Measurements from ENCODE around the gene SF3B5.
"Not testable (repeated sequence)": the region's sequence is repeated elsewhere in the genome, so short reads cannot be mapped to it uniquely, and the experiment has no call there.

SF3B5 gene

DNA sequence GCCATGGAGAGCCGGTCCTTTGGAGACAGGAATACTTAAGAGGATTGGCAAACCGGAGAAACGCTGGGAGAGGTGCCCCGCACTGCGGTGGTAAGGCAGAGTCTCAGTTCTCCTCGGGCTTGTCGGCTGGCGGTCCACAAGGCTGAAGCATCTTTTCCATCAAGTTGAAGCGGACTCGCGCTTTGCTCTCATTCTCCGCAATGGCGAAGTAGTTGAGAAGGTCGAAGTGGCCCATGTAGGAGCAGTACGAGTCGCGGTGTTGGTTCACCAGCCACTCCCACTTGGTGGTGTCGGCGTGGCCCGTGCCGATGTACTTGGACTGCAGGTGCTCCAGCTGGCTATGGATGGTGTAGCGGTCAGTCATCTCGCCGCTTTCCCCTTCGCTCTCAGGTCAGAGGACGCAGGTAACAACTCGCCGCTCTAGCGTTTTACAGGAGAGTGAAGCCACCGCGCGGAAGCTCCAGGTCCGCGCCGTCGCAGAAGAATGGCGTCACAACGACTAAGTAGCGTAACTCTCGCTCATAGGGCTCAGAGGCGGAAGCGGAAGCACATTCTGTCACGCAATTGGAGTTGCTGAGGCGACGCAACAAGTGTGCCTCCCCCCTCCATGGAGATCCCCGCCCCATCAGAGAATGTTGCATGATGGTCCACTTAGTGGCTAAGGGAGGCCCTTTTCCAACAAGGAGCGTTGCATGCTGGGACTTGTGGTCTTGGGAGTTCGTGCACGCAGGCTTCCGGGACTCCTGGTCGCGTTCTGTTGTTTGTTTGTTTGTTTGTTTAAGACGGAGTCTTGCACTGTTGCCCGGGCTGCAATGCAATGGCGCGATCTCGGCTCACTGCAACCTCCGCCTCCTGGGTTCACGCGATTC is at the start of gene SF3B5:
TSS of gene SF3B5 (minus strand) at position 440 of the 869 bp plus-strand sequence. CDS start at position 364, 76 bp downstream.
- in situ Hi-C loops (cut with MboI; ENCODE audit: low sequenced_read_pairs), result no loop called here

DNA sequence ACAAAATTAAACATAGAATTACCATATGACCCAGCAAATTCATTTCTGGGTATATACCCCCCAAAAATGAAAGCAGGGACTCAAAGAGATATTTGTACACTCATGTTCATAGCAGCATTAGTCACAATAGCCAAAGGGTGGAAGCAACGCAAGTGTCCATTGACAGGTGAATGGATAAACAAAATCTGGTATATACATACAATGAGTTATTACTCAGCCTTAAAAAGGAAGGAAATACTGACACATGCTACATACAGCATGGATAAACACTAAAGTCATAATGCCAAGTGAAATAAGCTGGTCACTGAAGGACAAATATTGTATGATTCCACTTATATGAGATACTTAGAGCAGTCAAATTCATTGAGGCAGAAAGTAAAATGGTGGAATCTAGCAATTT is 49.6 kb upstream of the SF3B5 start:
- in situ Hi-C loops (cut with MboI; ENCODE audit: low sequenced_read_pairs), result no loop called here

DNA sequence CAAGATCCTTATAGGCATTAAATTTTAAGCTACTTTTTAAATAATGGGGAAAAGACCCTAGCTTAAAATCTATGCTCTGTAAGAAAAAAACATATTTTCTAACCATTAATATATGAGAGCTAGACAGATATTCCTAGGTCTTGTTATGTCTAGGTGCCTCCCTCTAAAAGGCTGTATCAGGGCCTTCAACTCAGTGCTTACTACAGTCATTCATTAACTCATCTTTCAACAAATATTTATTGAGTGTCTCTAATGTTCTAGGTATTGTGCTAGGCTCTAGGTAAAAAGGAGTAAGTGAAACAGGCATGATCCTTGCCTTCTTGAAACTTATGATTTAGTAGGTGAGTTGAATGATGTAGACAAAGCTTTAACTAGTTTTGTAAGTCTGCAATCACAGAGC is 48.5 kb upstream of the SF3B5 start:
- in situ Hi-C loops (cut with MboI; ENCODE audit: low sequenced_read_pairs), result no loop called here

DNA sequence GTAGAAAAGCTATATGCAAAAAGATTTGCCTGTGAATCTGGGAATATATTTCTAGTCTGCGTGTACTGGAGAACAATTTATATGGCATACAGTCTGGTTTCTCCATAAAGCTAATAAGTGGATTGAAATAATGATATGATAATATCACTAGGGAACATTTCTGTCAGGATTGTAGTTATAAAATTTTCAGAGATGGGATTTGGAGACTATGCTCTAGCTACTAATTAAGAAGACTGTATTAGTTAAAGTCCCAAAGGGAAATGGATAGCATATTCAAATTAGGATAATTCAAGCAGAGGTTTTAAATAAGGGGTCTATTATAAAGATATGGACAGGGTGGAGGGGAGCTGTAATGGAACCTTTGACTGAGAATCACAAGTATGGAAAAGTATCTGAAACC is 47.7 kb upstream of the SF3B5 start:
- in situ Hi-C loops (cut with MboI; ENCODE audit: low sequenced_read_pairs), result no loop called here

DNA sequence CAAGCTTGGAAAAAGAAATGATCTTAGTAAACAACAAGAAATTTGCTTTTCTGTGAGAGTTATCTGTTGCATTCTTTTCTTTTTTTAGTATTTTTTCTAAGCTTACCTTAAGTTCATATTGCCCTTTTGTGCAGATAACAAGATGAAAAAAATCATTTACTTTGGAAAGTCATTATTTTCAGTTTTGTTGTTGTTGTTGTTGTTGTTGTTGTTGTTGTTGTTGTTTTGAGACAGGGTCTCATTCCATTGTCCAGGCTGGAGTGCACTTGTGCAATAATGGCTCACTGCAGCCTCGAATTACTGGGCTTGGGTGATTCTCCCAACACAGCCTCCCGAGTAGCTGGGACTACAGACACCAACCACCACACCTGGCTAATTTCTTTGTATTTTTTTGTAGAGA is 46.1 kb upstream of the SF3B5 start:
- in situ Hi-C loops (cut with MboI; ENCODE audit: low sequenced_read_pairs), result no loop called here

DNA sequence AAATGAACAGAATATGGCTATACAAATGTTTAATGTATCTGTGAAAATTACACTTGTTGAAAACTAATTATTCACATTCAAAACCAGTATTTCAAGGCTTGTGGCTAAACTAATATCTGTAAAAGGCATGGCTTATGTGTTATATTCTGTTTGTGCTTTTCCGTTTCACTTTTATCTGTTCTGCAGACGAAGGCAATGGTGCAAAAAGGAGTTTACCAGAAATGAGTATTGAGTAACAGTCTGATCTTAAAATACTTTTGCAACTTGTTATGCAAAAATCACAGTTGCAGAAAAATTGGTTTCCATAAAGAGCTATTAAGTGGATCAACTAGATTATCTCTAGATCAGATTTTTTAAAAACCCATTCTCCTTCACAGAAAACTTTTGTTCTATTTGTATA is 45.5 kb upstream of the SF3B5 start:
- in situ Hi-C loops (cut with MboI; ENCODE audit: low sequenced_read_pairs), result no loop called here

DNA sequence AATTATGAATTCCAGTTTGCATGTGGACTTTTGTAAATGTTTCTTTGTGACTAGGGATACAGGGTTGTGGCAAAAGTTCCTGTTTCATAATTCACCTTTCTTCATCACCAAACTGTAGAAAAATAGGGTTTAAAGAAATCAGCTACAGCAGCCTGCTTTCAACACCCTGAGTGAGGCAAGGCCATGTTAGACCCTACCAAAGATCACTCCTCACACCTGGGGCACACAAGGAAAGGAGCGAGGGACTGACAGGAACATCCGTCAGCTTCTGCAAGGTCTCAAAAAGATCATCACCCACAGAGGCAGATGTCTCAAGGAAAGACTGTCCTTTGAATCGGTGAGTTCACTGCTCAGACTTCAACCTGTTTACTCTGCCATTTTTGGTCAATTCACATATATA is 44.4 kb upstream of the SF3B5 start:
- in situ Hi-C loops (cut with MboI; ENCODE audit: low sequenced_read_pairs), result no loop called here

DNA sequence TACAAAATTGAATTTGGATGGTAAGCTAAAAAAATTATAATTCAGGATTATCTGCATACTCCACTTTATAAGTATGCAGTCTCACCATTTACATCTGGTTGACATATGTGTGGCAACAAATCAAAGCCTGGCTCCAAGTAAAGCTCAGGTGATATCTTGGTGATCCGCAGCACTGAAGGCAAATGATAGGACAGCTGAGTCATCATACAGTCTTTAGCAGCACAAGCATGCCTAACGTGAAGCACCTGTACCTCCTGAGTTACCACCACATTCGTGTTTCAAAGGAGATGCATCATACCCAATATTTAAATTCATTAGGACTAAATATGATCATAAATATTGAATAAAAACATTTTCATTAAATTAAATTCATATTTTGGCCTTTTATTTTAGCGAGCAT is 43.2 kb upstream of the SF3B5 start:
- in situ Hi-C loops (cut with MboI; ENCODE audit: low sequenced_read_pairs), result no loop called here

DNA sequence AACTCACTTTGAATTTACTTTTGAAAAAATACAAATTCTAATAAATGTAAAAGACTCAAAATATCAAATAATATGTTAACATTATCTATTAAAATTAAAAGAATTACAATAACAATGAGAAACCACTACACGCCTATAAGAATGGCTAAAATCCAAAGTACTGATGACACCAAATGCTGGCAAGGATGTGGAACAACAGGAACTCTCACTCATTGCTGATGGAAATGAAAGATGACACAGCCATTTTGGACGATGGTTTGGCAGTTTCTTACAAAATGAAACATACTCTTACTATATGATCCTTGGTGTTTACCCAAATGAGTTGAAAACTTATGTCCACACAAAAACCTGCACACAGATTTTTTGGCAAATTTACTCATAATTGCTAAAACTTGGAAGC is 39.4 kb upstream of the SF3B5 start:
- in situ Hi-C loops (cut with MboI; ENCODE audit: low sequenced_read_pairs), result no loop called here

DNA sequence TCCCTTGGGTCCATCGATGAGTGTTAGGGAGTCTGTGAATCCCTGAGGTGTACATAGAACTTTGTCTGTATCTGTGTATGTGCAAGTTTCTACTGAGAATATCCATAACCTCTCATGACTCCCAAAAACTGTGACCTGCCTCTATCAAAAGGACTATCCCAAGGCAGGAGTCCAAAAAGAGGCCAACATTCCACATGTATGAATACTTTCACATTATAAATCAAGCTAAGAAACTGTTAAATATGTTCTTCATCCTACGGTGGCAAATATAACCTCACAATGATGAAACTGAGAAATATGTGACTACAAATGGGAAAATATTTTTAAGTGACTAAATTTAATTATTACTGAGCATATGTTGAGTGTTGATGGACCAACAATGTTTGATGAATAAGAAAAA is 38.8 kb upstream of the SF3B5 start:
- in situ Hi-C loops (cut with MboI; ENCODE audit: low sequenced_read_pairs), result no loop called here

DNA sequence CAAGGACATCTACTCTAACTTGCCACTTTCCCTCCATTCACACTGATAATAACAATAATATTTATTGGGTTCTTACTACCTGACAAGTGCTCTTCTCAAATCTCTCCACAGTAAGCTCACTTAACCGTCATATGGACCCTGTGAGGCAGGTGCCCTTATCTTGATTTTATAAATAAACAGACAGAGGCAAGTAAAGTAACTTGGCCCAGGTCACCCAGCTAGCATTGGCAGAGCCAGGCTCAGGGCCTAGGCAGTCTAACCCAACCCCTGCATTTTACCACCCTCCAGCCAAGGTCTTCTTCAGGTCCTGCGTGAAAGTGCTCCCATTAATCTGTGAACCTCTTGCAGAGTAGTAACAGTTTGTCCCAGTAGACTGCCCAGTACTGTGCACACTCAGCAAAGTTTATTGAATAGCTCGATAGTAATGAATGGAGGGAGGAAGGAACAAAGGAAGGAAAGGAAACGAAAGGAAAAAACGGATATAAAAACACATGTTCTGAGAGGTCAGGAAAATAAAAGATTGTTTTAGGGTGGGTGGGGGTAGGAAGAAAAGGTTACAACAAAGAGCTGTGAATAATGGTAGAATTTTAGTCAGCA is 38.0 kb upstream of the SF3B5 start:
- in situ Hi-C loops (cut with MboI; ENCODE audit: low sequenced_read_pairs), result no loop called here

DNA sequence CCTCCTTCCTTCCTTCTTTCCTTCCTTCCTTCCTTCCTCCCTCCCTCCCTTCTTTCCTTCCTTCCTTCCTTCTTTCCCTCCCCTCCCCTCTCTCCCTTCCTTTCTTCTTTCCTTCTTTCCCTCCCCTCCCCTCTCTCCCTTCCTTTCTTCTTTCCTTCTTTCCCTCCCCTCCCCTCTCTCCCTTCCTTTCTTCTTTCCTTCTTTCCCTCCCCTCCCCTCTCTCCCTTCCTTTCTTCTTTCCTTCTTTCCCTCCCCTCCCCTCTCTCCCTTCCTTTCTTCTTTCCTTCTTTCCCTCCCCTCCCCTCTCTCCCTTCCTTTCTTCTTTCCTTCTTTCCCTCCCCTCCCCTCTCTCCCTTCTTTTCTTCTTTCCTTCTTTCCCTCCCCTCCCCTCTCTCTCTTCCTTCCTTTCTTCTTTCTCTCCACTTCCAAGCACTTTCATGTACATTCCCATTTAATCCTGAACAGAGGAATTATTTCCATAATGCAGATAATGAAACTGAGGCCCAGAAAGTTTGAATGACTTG is 36.9 kb upstream of the SF3B5 start:
- in situ Hi-C loops (cut with MboI; ENCODE audit: low sequenced_read_pairs), result not testable (repeated sequence)

DNA sequence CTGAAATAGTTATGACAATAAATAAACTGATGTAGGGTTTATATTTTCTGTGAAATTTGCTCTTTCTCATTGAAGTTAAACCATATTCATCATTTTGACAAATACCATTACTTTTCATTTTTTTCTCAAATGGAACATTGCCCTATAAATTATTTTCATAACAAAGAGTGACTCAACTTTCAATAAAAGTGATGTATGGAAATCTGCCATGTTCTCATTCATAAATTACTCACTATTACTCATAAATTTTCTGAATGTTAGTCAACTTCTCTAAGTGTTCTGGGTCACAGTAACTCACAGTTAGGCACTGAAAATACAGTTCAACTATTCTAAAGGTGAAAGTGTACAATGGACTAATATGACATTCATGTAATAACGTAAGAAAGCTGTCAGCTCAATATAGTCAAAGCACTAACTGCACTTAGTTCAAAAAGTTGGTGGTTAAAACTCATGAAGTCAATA is 35.9 kb upstream of the SF3B5 start:
- in situ Hi-C loops (cut with MboI; ENCODE audit: low sequenced_read_pairs), result no loop called here

DNA sequence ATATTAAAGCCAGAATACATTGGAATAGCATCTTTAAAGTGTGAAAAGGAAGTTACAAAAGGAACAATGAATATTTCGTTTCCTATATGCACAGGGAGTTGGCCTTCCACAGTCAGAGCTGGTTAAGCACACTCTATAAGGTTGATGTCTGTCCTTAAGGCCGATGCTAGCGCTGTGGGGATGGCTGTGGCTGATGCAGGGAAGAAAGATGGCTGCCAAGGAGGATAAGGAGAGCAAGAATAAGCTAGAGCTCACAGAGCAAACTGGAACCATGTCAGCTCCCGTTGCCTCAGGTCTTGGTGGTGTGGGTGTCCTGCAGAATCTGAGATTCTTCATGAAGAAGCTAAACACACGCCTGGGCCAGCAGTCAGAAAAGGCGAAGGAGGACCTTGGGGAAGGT is 34.1 kb upstream of the SF3B5 start:
- in situ Hi-C loops (cut with MboI; ENCODE audit: low sequenced_read_pairs), result no loop called here

DNA sequence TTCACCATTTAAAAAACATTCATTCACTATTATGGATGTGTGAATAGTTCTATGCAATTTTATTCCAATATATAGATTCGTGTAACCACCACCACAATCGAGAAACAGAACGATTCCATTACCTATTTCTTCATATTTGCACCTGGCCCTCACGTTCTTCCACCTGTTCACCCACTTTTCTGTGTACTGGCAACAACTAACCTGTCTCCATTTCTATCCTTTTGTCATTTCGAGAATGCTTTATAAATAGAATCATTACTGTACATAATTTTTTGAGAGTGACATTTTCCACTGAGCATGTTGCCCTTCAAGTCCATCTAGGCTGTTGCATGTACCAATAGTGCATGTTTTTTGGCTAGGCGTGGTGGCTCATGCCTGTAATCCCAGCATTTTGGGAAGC is 31.7 kb upstream of the SF3B5 start:
- in situ Hi-C loops (cut with MboI; ENCODE audit: low sequenced_read_pairs), result no loop called here

DNA sequence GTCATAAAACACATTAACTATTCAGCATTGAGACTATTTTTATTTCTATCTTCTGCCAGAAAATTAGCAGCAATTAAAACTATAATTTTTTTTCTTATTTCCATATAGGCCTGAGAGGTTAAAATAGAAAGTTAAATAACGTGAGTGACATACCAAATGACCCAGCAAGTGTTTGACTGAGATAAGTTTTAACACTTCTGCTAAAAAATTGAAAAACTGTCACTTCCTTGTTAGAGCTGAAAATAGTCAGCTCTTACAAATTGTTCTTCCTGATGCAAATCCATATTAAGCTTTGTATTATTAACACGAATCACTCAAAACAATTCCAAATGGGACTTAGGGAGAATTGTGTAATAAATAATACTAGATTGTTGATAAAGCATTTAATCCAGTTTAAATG is 28.5 kb upstream of the SF3B5 start:
- in situ Hi-C loops (cut with MboI; ENCODE audit: low sequenced_read_pairs), result no loop called here

DNA sequence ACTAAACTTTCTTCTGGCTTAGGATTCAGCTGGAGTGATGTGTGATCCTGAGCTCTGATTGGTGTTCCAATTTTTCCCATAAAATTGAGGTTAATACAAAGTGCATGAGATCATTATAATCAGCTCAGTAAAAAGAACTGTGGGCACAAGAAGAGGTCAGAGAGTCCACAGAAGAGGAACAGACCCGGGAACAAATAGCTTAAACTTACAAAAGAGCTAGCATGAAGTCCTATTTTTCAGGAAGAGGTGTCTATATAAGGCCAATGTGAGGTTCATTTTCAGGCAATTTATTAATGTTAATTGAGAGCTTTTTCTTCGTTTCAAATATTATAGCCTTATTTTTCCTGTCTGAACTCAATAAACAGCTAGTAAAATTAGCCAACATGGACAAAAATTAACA is 28.0 kb upstream of the SF3B5 start:
- in situ Hi-C loops (cut with MboI; ENCODE audit: low sequenced_read_pairs), result no loop called here

DNA sequence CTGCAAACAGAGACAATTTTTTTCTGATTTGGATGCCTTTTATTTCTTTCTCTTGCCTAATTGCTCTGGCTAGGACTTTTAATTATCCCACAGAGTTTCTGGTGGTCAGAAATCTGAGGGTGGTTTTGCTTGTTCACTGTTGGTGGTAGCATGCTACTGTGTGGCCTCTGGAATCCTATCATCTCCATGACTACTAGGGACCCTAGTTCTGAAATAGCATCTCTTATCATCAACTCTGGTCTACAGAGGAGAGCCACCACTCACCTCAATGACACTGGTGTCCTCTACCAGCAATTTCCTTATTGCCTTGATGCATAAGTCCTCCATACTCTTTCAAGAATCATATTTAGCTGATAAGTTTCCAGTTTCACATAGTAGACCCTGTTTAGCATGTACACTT is 27.5 kb upstream of the SF3B5 start:
- in situ Hi-C loops (cut with MboI; ENCODE audit: low sequenced_read_pairs), result no loop called here

DNA sequence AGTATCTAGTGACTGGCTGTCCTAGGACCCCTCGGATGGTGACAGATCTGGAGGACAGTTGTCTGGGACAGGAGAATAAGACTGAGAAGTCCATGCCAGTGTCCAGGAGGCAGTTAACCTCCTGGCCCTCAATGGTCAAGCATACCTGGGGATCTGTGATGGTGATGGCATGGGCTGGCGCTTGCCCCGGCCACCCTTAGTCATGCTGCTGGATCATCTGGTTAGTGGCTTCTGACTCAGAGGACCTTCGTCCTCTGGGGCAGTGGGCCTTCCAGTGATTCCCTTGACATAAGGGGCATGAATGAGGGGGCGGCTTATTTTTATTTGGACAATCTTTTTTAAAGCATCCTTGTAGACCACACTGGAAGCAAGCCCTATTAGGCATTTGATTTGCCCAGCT is 24.0 kb upstream of the SF3B5 start:
- in situ Hi-C loops (cut with MboI; ENCODE audit: low sequenced_read_pairs), result no loop called here

DNA sequence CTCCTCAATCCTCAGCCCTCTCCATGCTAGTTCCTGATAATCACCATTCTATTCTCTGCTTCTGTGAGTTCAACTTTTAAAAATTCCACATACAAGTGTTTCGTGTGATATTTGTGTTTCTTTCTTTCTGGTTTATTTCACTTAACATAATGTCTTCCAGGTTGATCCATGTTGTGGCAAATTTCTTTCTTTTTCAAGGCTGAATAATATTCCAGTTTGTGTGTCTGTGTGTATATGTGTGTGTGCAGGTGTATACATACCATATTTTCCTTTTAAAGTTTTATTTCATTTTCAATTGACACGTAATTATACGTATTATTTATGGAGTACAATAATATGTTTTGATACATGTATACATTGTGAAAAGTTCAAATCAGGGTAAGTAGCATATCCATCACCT is 19.8 kb upstream of the SF3B5 start:
- in situ Hi-C loops (cut with MboI; ENCODE audit: low sequenced_read_pairs), result no loop called here

DNA sequence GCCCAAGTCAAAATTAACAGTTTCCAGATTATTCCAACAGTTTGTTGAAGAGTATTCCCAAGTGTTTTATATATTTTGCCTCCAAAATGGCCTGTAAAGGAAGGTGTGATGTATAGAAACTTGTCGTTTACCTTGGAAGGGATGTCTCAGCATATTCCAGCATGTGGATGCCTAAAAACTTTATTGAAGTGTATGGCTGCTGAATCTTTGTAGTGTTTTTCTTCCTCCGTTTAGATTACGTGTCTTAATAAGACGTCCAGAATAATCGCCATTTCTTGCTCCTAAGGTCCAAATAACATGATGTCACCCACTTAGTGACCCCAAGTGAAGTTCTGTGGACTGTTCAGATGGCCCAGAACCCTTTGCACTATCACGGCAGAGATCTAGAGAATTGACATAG is 18.0 kb upstream of the SF3B5 start:
- in situ Hi-C loops (cut with MboI; ENCODE audit: low sequenced_read_pairs), result no loop called here

DNA sequence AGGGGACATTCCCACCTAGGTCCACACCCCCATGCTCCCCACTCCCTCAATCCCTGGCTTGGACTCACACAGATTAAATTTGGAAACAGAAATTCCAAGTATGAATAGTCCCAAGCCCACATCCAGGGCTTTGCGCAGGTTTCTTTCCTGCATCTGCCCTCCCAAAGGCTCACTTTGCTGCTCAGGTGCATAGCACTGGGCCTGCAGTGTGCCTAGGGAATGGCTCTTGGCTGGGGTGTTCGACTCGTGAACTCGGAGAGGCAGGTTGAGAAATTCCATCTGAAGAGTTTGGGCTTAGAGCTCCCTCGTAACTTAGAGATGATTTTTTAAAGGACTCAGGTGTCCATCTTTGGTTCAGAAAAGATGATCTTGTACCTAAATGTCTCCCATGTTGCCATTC is 14.8 kb upstream of the SF3B5 start:
- in situ Hi-C loops (cut with MboI; ENCODE audit: low sequenced_read_pairs), result no loop called here
